Suprapubic skin (tissue), 4 donors: ENCODE data around the gene GLB1L2. TPM values are rescaled to one million over a fixed set of nuclear protein-coding genes. Genes with fewer than 3 reads are reported as not detected.
A peak's percentile ranks its signal among the peaks of the same experiment; 100 is the strongest.

ENCODE experiments used
- DNase-seq, 2 donors: peaks; one replicate each; pipeline ENCODE4 v3.0.0-alpha.2; 2019; ENCODE audit warnings: low spot score in 2 of 2
- H3K27ac ChIP-seq: fragments of 200-600 bp; sonication (generic); one replicate; pipeline ENCODE4 v1.5.1; 2019
- H3K27me3 ChIP-seq: fragments of 200-600 bp; sonication (generic); one replicate; pipeline ENCODE4 v1.5.1; 2019
- H3K36me3 ChIP-seq: fragments of 200-600 bp; sonication (generic); one replicate; pipeline ENCODE4 v1.5.1; 2019
- H3K4me1 ChIP-seq: fragments of 200-600 bp; sonication (generic); one replicate; pipeline ENCODE4 v1.5.1; 2019
- H3K4me3 ChIP-seq: fragments of 200-600 bp; sonication (generic); one replicate; pipeline ENCODE4 v1.5.1; 2019; ENCODE audit warnings: mild to moderate bottlenecking
- H3K9me3 ChIP-seq: fragments of 200-600 bp; sonication (generic); one replicate; pipeline ENCODE4 v1.5.1; 2019
- EP300 ChIP-seq: sonication (generic); formaldehyde crosslinking; IDR thresholded peaks from one replicate; pipeline ENCODE4 v1.6.1; 2017; ENCODE audit warnings: antibody characterized with exemption
- POLR2A ChIP-seq, 2 donors: fragments of 450-650 bp; IDR thresholded peaks; one replicate each; pipeline ENCODE4 v1.6.1; 2017; ENCODE audit warnings: antibody characterized with exemption in 2 of 2, mild to moderate bottlenecking in 2 of 2, moderate library complexity in 2 of 2
- POLR2AphosphoS5 ChIP-seq, 3 donors: sonication (generic); formaldehyde crosslinking; IDR thresholded peaks; one replicate each; pipeline ENCODE4 v1.6.1; 2017; ENCODE audit warnings: antibody characterized with exemption in 3 of 3
- WGBS: methylation state at CpG from one replicate; pipeline ENCODE4 v1.1.5; 2018; 5-methylcytosine and 5-hydroxymethylcytosine counted together
- total RNA-seq, 4 donors: library from RNA; depleted of rRNA; stranded (reverse); fragments of >200 nt; gene quantifications; one replicate each; pipeline ENCODE4 v1.1.0, GENCODE V29; 2016
- TF ChIP-seq, protein P1 (sequence below), 2 donors: fragments of 200-600 bp in 1 of 2; fragments of 450-650 bp in 1 of 2; sonication (generic) in 1 of 2; IDR thresholded peaks; one replicate each; pipeline ENCODE4 v1.5.1; 2016 to 2019; ENCODE audit warnings: antibody characterized with exemption in 2 of 2, mild to moderate bottlenecking in 1 of 2, moderate library complexity in 1 of 2

Gene GLB1L2
- total RNA-seq, 4 donors from 2014 or later = 11.5 to 28.3 (median 21.8) TPM

GRCh38 chr11:134330611-134331353, 1.0 kb upstream of the GLB1L2 start:
- TF ChIP-seq POLR2AphosphoS5 (IDR thresholded peaks at IDR 0.05) (no peak), EP300 (no peak), POLR2A (IDR thresholded peaks at IDR 0.05) (no peak)
- TF ChIP-seq, protein P1, sequence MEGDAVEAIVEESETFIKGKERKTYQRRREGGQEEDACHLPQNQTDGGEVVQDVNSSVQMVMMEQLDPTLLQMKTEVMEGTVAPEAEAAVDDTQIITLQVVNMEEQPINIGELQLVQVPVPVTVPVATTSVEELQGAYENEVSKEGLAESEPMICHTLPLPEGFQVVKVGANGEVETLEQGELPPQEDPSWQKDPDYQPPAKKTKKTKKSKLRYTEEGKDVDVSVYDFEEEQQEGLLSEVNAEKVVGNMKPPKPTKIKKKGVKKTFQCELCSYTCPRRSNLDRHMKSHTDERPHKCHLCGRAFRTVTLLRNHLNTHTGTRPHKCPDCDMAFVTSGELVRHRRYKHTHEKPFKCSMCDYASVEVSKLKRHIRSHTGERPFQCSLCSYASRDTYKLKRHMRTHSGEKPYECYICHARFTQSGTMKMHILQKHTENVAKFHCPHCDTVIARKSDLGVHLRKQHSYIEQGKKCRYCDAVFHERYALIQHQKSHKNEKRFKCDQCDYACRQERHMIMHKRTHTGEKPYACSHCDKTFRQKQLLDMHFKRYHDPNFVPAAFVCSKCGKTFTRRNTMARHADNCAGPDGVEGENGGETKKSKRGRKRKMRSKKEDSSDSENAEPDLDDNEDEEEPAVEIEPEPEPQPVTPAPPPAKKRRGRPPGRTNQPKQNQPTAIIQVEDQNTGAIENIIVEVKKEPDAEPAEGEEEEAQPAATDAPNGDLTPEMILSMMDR (IDR thresholded peaks at IDR 0.05) = no peak
- no peaks in the 10 kb centered on the region for H3K36me3 ChIP-seq
- peak overlapping the region; percentile 56 for H3K4me3 ChIP-seq
- no peak overlapping the region for H3K27ac ChIP-seq
- DNase-seq = peak in 1 of 2 donors; percentile 66
- H3K27me3 ChIP-seq = no peaks in the 10 kb centered on the region
- peaks cover 22% of the 10 kb centered on the region for H3K4me1 ChIP-seq
- WGBS = 36% methylated on average over 22 of the region's 22 CpGs
- H3K9me3 ChIP-seq = no peaks in the 10 kb centered on the region

DNA sequence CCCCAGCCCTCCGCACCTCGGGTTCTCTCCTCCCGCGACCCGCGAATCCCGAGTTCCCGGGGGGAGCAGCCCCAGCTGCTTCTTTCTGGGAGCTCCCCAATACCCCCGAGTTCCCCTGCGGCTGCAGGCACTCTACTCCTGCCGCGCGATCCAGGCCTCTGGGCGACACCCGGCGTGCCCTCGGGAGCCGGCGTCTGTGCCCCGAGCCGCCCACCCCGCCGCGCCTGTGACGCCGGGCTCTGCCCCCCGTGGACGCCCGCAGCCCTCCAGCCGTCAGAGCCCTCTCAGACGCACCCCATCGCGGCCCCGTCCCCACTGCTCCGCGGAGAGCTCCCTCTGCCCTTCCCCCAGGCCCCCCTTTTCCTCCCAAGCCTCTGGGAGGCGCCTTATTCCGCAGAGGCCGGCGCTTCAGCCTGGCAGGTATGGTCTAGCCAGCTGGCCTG, 422 bp downstream of the GLB1L2 start:
- peaks cover 22% of the 10 kb centered on the region for H3K4me1 ChIP-seq
- H3K36me3 ChIP-seq = no peaks in the 10 kb centered on the region
- peak overlapping the region; percentile 56 for H3K4me3 ChIP-seq
- no peaks in the 10 kb centered on the region for H3K27me3 ChIP-seq
- no peak for DNase-seq
- no peaks in the 10 kb centered on the region for H3K9me3 ChIP-seq
- WGBS = 4% methylated on average over 19 of the region's 40 CpGs
- TF ChIP-seq POLR2A (IDR thresholded peaks at IDR 0.05) = no peak
- TF ChIP-seq, protein P1 (IDR thresholded peaks at IDR 0.05) = no peak
- TF ChIP-seq EP300 = no peak
- TF ChIP-seq POLR2AphosphoS5 (IDR thresholded peaks at IDR 0.05) = no peak
- no peak overlapping the region for H3K27ac ChIP-seq

- H3K9me3 ChIP-seq = no peaks in the 10 kb centered on the region
- no peak for DNase-seq
- H3K27ac ChIP-seq = no peak overlapping the region
- TF ChIP-seq POLR2AphosphoS5 (IDR thresholded peaks at IDR 0.05) = no peak
- TF ChIP-seq, protein P1 (IDR thresholded peaks at IDR 0.05) = no peak
- TF ChIP-seq POLR2A (IDR thresholded peaks at IDR 0.05) = no peak
- no peak for TF ChIP-seq EP300
- WGBS = 72% methylated on average over 7 of the region's 7 CpGs
- no peaks in the 10 kb centered on the region for H3K36me3 ChIP-seq
- no peaks in the 10 kb centered on the region for H3K27me3 ChIP-seq
- peak overlapping the region; percentile 56 for H3K4me3 ChIP-seq
- peaks cover 22% of the 10 kb centered on the region for H3K4me1 ChIP-seq
Measured at GRCh38 chr11:134332782-134333181, 994 bp downstream of the GLB1L2 start.

DNA sequence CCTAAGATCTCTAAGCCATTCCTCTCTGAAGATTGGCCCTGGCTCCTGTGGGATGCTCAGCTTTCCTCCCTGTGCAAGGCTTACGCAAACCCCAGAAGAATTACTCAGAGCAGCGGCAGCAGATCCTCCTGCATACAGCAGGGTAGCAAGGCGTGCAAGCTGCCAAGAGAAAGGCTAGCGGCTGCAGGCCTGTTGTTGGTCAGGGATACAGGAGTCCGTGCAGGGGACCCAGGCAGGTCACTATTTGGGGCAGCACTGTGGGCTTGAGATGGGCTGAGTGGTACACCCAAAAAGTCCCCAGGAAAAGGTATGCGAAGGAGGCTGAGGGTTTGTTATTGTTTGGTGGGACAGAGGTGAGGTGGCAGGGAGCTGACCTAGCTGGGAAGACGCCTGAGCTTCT, 1.5 kb downstream of the GLB1L2 start:
- TF ChIP-seq EP300 = no peak
- TF ChIP-seq, protein P1 (IDR thresholded peaks at IDR 0.05) = no peak
- no peak for TF ChIP-seq POLR2AphosphoS5 (IDR thresholded peaks at IDR 0.05)
- no peak for TF ChIP-seq POLR2A (IDR thresholded peaks at IDR 0.05)
- H3K4me1 ChIP-seq = peaks cover 22% of the 10 kb centered on the region
- no peaks in the 10 kb centered on the region for H3K9me3 ChIP-seq
- no peak for DNase-seq
- H3K27me3 ChIP-seq = no peaks in the 10 kb centered on the region
- H3K36me3 ChIP-seq = no peaks in the 10 kb centered on the region
- H3K27ac ChIP-seq = no peak overlapping the region
- H3K4me3 ChIP-seq = no peak overlapping the region
- WGBS = 88% methylated on average over 7 of the region's 7 CpGs

- H3K36me3 ChIP-seq = no peaks in the 10 kb centered on the region
- H3K4me3 ChIP-seq = no peak overlapping the region
- DNase-seq = no peak
- no peaks in the 10 kb centered on the region for H3K27me3 ChIP-seq
- 79% methylated on average over 3 of the region's 3 CpGs for WGBS
- TF ChIP-seq EP300 = no peak
- no peak for TF ChIP-seq POLR2A (IDR thresholded peaks at IDR 0.05)
- TF ChIP-seq, protein P1 (IDR thresholded peaks at IDR 0.05) = no peak
- TF ChIP-seq POLR2AphosphoS5 (IDR thresholded peaks at IDR 0.05) = no peak
- H3K27ac ChIP-seq = no peak overlapping the region
- no peaks in the 10 kb centered on the region for H3K9me3 ChIP-seq
- peaks cover 22% of the 10 kb centered on the region for H3K4me1 ChIP-seq
Measured at GRCh38 chr11:134333946-134334345, 2.2 kb downstream of the GLB1L2 start.
